GM12874 (cell line): Measurements from ENCODE around the gene SLC39A10.

ENCODE experiments used
- TF ChIP-seq, protein P1 (sequence below): IDR thresholded peaks from 2 replicates; pipeline ENCODE4 v1.5.1; 2011; ENCODE audit warnings: low read depth, mild to moderate bottlenecking, control low read depth, low read length, moderate library complexity; ENCODE audit not compliant: insufficient read depth

The SLC39A10 gene

GRCh38 chr2:195638750-195639149, 18.3 kb upstream of the SLC39A10 start:
- TF ChIP-seq, protein P1, sequence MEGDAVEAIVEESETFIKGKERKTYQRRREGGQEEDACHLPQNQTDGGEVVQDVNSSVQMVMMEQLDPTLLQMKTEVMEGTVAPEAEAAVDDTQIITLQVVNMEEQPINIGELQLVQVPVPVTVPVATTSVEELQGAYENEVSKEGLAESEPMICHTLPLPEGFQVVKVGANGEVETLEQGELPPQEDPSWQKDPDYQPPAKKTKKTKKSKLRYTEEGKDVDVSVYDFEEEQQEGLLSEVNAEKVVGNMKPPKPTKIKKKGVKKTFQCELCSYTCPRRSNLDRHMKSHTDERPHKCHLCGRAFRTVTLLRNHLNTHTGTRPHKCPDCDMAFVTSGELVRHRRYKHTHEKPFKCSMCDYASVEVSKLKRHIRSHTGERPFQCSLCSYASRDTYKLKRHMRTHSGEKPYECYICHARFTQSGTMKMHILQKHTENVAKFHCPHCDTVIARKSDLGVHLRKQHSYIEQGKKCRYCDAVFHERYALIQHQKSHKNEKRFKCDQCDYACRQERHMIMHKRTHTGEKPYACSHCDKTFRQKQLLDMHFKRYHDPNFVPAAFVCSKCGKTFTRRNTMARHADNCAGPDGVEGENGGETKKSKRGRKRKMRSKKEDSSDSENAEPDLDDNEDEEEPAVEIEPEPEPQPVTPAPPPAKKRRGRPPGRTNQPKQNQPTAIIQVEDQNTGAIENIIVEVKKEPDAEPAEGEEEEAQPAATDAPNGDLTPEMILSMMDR, result no peak

GRCh38 chr2:195639238-195639858, 17.7 kb upstream of the SLC39A10 start:
- TF ChIP-seq, protein P1, result no peak

DNA sequence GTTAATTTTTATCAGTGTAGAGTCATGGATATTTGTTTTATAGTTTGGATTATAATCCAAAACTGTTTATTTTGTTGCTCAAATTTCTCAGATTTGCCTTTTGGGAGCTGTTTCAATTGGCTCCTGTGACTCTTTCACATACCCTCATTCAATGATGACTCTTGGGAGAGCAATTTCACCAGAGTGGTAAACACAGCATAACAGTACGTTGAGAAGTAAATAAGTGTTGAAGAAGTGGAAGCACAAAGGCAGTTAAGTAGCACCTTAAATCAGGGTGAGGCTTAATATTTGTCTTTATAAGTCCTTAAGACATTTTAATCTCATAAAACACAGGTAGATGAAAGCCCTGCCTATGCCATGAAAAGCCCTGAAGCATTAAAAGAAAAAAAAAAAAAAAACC, 17.1 kb upstream of the SLC39A10 start:
- TF ChIP-seq, protein P1, result no peak

DNA sequence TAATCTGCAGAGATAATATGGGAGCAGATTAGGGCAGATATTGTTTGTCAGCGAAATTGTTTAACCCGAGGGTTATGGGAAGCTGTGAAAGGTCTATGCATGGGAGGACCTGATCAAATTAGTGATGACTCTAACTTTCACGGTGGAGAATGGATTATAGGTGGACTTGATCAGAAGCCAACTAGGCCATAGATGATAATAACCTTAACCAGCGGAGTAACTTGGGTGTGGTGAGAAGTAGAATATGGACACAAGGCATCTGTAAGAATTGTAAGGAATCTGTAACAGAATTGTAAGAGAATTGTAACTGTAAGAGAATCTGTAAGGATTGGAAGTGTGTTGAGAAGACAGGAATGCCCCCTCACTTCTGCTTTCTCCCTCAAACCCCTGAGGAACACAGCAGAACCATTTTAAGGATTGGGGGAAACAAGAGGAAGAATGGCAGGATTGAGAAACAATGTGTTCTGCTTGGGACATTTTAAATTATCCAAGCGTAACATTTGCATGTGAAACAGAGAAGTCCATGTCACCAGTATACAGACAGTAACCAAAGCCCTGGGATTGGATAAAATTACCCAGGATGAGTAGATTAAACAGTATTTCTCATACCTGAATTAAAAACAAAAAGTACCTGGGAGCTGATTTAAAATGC, 14.9 kb upstream of the SLC39A10 start:
- TF ChIP-seq, protein P1, result no peak

DNA sequence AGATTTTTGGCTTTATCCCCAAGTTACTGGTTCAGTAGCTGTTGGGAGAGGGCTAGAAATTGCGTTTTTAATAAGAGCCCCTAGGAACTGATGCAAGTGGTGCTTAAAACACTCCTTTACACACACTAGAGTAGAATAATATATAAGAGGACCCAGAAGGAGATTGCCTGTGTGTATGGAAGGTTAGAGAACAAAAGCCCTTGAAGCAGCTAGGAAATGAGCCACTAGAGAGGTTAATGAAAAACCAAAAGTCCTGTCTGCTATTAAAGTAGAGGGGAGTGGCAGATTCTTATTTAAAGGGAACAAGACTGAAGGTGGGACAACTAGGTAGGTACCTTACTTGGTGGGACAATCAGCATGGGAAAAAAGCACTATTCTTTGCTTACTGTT, 14.4 kb upstream of the SLC39A10 start:
- TF ChIP-seq, protein P1, result no peak

DNA sequence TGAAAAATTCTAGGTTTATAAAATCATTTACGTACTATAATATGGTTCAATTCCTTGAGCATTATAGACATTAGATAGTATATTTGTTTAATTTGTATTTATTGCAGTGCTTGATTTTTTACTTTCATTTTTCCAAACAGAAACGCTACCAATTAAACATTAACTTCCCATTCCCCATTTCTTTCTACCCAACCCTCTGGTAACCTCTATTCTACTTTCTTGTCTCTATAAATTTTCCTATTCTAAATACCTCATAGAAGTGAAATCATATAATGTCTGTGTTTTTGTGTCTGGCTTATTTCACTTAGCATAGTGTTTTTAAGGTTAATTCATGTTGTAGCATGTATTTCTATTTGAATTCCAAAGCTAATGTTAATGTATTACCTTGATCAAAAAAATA, 11.6 kb upstream of the SLC39A10 start:
- TF ChIP-seq, protein P1, result no peak

DNA sequence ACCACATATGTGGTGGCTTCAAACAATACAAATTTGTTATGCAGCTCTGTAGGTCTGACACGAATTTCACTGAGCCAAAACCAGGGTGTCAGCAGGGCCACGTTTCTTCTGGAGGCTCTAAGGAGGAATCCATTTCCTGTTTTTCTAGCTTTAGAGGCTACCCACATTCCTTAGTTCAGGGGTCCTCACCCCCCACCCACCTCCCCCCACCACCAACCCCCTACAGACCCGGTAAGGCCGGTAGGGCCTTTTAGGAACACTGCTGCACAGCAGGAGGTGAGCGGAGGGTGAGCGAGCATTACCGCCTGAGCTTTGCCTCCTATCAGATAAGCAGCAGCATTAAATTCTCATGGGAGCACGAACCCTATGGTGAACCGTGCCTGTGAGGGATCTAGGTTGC, 10.6 kb upstream of the SLC39A10 start:
- TF ChIP-seq, protein P1, result no peak

- TF ChIP-seq, protein P1, result no peak
Observed at GRCh38 chr2:195647302-195647701, 9.7 kb upstream of the SLC39A10 start.
